Activated CD8-positive, alpha-beta memory T cell treated with anti-CD3 and anti-CD28 coated beads for 36 hours (primary cell): ENCODE results near the gene TAMM41. TPM values are rescaled to one million over a fixed set of nuclear protein-coding genes. Genes with fewer than 3 reads are reported as not detected.

Source experiments
- CTCF ChIA-PET: fragments of 350-600 bp; sonication (Branson Sonifier 250); formaldehyde crosslinking; loops from one replicate; lab custom pipeline; 2021; ENCODE audit warnings: antibody characterized with exemption; lab: Charles Lee
- POLR2A ChIA-PET: fragments of 350-600 bp; sonication (Branson Sonifier 250); formaldehyde crosslinking; loops from one replicate; lab custom pipeline; 2021; ENCODE audit warnings: antibody characterized with exemption; lab: Charles Lee
- total RNA-seq, 2 experiments: library from RNA; stranded (reverse); gene quantifications; one replicate each; pipeline ENCODE4 v1.2.3, GENCODE V29; 2021

TAMM41 gene
- total RNA-seq, 2 experiments from 2014 or later: 24.7 to 25.5 TPM

DNA sequence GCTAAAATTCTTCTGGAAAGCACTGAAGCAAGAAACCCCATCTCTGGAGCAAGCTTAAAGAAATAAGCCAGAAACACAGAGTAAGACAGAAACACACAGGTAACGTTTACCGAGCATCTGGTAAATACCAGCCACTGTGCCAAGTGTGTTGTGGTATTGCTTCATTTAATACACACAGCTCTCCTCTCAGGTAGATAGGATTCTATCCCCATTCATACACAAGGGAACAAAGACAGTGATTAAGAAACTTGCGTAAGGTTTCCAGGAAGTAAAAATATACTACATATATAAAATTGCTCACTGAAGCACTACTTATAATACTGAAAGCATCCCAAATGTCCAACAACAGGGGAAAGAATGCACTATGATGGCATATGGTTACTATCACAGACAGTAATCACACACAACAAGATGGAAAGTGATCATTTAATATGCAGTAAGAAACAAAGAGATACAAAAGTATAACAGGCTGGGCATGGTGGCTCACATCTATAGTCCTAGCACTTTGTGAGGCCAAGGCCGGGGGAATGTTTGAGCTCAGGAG is 27.5 kb downstream of the TAMM41 start:
- ChIA-PET CTCF (no interaction called here), POLR2A (no interaction called here)

DNA sequence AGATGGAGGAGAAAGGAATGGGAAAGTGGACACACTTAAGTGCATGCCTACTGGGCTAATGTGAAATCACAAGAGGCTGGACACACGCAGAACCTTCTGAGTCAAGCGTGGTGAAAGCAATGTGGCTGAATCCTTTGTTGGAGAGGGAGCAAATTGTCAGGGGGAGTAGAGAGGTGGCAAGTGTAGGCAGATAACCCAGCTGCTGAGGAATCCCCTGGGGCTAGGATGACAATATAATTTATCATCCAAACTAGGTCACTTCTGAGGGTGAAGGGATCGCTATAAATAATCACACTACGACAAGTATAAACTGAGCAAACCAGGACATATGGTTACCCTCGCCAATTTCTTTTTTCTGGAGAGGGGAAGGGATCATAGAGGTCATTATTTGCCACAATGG is 28.7 kb downstream of the TAMM41 start:
- ChIA-PET POLR2A (no interaction called here), CTCF (no interaction called here)

DNA sequence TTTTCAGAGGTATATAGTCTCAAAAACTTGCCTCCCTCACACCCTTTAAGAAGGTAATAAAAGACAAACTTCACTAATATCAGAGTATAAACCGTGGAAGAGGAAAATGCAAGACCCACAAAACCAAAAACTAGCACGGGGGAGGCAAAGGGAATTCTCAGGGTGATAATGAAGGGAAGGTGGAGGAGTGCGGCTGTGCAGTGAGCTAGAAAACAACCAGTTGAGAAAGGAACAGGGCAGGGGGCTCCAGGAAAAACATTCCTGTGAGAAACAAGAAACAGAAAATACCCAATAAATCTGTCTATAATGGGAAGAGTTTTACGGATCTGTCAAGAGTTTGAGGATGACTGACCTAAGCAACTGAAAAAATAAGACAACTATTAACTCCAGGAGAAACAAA is 31.6 kb downstream of the TAMM41 start:
- CTCF ChIA-PET: no interaction called here
- POLR2A ChIA-PET: no interaction called here

DNA sequence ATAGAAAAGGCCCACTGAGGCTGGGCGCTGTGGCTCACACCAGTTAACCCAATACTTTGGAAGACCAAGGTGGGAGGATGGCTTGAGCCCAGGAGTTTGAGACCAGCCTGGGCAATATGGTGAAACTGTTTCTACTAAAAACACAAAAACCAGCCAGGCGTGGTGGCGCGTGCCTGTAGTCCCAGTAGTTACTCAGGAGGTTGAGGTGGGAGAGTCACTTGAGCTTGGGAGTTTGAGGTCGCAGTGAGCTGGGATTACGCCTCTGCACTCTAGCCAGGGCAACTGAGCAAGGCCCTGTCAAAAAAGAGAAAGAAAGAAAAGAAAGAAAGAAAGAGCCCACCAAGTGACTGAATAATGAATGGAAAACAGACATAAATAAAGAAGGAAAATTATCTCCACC is 32.0 kb downstream of the TAMM41 start:
- ChIA-PET POLR2A (no interaction called here), CTCF (no interaction called here)

DNA sequence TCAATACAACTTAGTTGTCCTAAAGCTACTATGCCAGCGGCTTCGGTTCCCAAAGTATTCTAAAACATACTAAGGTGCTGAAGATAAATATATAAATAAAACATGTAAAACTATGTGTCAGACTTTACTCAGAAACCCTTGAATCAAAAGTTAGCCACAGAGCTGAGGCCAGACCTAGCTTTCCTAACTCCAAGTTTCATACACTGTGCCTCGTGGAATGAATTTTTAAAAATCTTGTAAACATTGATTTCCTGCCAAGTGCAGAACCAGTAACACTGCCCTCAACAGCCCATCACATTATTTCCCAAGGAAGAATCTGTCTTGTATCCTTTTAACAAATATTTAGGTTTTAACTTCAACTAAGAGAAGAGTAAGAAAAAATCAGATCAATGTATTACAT is 36.4 kb downstream of the TAMM41 start:
- POLR2A ChIA-PET: interaction anchor here (0.5 kb wide), 1 partner anchor 629 kb away, joined by 4 read pairs; no protein-coding TSS in a partner anchor
- CTCF ChIA-PET: no interaction called here

DNA sequence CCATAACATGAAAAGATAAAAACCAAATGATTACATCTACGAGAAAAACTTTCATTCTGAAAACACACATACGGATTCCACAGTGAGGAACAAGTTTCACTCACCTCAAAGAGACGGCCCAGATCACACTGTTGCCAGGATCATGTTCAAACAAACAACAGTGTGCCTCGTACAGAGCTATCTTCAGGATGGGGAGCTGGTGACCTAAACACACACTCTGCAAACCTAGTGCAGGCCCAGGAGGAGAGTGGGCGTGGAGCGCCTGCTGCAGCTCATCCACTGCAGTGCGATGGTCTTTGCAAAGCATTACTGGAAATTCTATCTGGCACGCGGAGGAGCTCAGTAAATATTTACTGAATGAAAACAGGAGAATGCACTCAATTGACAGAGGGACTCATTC is 38.5 kb downstream of the TAMM41 start:
- ChIA-PET CTCF (no interaction called here), POLR2A (no interaction called here)

GRCh38 chr3:11807686-11808085 is 39.0 kb downstream of the TAMM41 start:
- ChIA-PET CTCF (no interaction called here), POLR2A (no interaction called here)

- CTCF ChIA-PET: no interaction called here
- POLR2A ChIA-PET: no interaction called here
These were observed 41.0 kb downstream of the TAMM41 start for GRCh38 chr3:11805716-11806115.

- POLR2A ChIA-PET: interaction anchor here (0.6 to 0.7 kb wide), 3 partner anchors 149 to 993 kb away, joined by 3 to 5 read pairs (median 5); no protein-coding TSS in a partner anchor
These were observed 42.5 kb downstream of the TAMM41 start for GRCh38 chr3:11803977-11804892.

DNA sequence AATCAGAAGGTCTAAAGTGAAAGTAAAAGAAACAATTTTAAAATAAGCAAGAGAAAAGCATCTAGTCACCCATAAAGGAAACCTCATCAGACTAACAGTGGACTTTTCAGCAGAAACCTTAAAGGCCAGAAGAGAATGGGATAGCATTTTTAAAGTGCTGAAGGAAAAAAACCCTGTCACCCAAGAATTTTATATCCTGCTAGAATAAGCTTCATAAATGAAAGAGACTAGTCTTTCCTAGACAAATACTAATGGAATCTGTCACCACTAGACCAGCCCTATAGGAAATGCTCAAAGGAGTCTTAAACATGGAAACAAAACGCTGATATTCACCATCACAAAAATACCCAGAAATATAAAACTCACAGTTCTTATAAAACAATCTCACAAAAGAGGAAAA is 46.9 kb downstream of the TAMM41 start:
- CTCF ChIA-PET: no interaction called here
- POLR2A ChIA-PET: no interaction called here

More at GRCh38 chr3:11803977-11804892, 42.5 kb downstream of the TAMM41 start:
- CTCF ChIA-PET: interaction anchor here (0.6 to 1.6 kb wide), 5 partner anchors 38 to 290 kb away, joined by 3 to 7 read pairs (median 3); no protein-coding TSS in a partner anchor

GRCh38 chr3:11794927-11795326 is 51.8 kb downstream of the TAMM41 start:
- POLR2A ChIA-PET: no interaction called here
- CTCF ChIA-PET: no interaction called here

GRCh38 chr3:11791339-11792200 is 55.1 kb downstream of the TAMM41 start:
- ChIA-PET CTCF (no interaction called here), POLR2A (no interaction called here)

DNA sequence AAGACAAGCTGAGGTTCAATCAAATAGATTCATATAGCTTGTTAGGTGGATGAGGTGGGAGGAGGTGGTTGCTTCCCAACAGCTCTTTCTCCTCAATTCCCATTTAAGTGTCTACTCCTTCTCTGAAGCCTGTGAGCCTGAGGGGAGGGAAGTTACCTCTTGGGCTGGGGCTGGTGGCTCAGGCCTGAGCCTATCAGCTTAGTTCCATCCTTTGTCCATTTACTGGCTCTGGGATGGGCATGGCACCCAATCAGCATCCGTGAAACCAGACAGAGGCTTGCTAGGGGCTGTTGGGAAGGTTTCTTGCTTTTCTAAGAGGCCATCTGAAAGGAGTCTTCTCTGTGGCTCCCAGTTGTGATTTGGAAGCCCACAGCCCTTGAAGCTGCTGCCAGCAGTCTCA is 57.3 kb downstream of the TAMM41 start:
- CTCF ChIA-PET: no interaction called here
- POLR2A ChIA-PET: no interaction called here

- POLR2A ChIA-PET: no interaction called here
- CTCF ChIA-PET: no interaction called here
These were observed 61.7 kb downstream of the TAMM41 start for GRCh38 chr3:11784971-11785377.

- ChIA-PET POLR2A (no interaction called here), CTCF (no interaction called here)
These were observed 66.3 kb downstream of the TAMM41 start for GRCh38 chr3:11780341-11780740.

- CTCF ChIA-PET: interaction anchor here (0.6 kb wide), 2 partner anchors 321 to 1739 kb away, joined by 3 read pairs; no protein-coding TSS in a partner anchor
These were observed 67.1 kb downstream of the TAMM41 start for GRCh38 chr3:11779626-11780025.

DNA sequence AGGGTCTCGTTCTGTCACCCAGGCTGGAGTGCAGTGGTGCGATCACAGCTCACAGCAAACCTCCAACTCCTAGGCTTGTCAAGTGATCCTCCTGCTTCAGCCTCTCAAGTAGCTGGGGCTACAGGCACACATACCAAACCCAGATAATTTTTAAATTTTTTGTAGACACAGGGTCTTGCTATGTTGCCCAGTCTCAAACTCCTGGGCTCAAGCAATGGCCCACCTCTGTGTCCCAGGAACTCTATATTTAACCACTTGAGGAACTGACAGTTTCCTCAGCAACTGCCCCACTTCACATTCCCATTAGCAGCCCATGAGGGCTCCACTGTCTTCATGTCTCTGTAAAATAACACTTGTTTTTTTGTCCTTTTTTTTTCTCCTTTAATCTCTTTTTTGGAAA is 68.4 kb downstream of the TAMM41 start:
- ChIA-PET CTCF (no interaction called here), POLR2A (no interaction called here)

More at GRCh38 chr3:11779626-11780025, 67.1 kb downstream of the TAMM41 start:
- POLR2A ChIA-PET: no interaction called here

- CTCF ChIA-PET: no interaction called here
- POLR2A ChIA-PET: no interaction called here
These were observed 70.3 kb downstream of the TAMM41 start for GRCh38 chr3:11776346-11776745.

DNA sequence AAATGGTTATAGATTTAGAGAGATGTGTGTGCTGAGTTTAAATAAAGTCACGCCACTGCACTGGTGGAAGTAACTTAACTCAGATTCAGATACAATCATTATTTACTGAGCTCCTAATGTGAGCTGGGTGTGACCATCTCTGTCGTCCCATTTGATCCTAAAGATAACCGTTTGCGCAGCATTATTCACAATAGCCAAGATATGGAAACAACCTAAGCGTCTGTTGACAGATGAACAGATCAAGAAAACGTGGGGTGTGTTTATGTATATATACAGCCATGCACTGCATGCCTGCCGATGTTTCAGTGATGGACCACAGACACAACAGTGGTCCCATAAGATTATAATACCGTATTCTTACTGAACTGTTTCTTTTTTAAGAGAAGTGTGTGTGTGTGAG is 71.2 kb downstream of the TAMM41 start:
- ChIA-PET CTCF (interaction anchor here (0.6 kb wide), 1 partner anchor 324 kb away, joined by 4 read pairs; no protein-coding TSS in a partner anchor), POLR2A (interaction anchor here (0.6 kb wide), 1 partner anchor 1751 kb away, joined by 3 read pairs; no protein-coding TSS in a partner anchor)
